ENCODE data around the gene DNAJC18. TPM values are rescaled to one million over a fixed set of nuclear protein-coding genes. Genes with fewer than 3 reads are reported as not detected.

Gene DNAJC18
- total RNA-seq, 1 experiment from 2014 or later = 16.7 TPM

GRCh38 chr5:139383275-139383992, 55.9 kb downstream of the DNAJC18 start, which contains the start of gene SLC23A1:
Gene SLC23A1, minus strand, starts transcription at chr5:139383297. Its CDS starts 44 bp downstream, at chr5:139383253.
- BruUV-seq (replicated peaks) = no TSS peak
- no peak for DNase-seq (ENCODE audit: low spot score)
- POLR2A ChIA-PET (ENCODE audit: low non-redundant PET) = interaction anchor here (0.6 kb wide), 1 partner anchor 430 kb away, joined by 5 read pairs; no protein-coding TSS in a partner anchor

DNA sequence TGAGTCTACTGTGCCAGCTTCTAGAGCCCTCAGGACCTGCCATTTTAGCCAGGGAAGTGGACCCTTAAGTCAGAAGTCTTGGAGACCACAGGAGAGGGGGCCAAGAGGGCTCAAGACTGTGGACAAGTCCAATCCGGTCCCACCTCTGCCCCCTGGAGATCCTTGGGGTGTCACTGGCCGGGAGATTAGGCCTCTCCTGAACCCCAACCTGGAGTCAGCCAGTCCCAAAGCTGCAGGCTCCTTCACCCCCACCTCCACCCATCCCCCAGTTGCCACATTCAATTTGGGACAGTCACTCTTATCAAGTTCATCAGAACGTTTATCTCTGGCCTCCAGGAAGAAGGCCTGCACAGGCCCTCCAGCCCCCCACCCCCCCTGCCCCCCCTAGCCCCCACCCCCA, 56.5 kb downstream of the DNAJC18 start:
- intact Hi-C loops (cut with micrococcal nuclease; ENCODE audit: unreplicated experiment) = no loop called here
- Histone ChIP-seq H3K27me3 (replicated peaks; ENCODE audit: insufficient read depth, low read depth, low read length, poor library complexity) (no peaks in the 10 kb centered on the region), H3K27ac (ENCODE audit: low read depth, low read length, poor library complexity, severe bottlenecking) (no peak overlapping the region), H3K36me3 (ENCODE audit: insufficient read depth, low read length, poor library complexity, severe bottlenecking) (no peaks in the 10 kb centered on the region), H3K4me3 (ENCODE audit: low read depth, low read length, poor library complexity, severe bottlenecking) (no peak overlapping the region), H3K4me1 (ENCODE audit: insufficient read depth, low read length, poor library complexity, severe bottlenecking) (peaks cover 4% of the 10 kb centered on the region), H3K9me3 (ENCODE audit: low read depth, low read length, poor library complexity, severe bottlenecking) (no peaks in the 10 kb centered on the region)
- CTCF ChIA-PET = no interaction called here
- no peak for TF ChIP-seq EZH2 (IDR thresholded peaks at IDR 0.05; ENCODE audit: borderline replicate concordance, low read depth, low read length, poor library complexity, severe bottlenecking)
- TF ChIP-seq, protein P1, sequence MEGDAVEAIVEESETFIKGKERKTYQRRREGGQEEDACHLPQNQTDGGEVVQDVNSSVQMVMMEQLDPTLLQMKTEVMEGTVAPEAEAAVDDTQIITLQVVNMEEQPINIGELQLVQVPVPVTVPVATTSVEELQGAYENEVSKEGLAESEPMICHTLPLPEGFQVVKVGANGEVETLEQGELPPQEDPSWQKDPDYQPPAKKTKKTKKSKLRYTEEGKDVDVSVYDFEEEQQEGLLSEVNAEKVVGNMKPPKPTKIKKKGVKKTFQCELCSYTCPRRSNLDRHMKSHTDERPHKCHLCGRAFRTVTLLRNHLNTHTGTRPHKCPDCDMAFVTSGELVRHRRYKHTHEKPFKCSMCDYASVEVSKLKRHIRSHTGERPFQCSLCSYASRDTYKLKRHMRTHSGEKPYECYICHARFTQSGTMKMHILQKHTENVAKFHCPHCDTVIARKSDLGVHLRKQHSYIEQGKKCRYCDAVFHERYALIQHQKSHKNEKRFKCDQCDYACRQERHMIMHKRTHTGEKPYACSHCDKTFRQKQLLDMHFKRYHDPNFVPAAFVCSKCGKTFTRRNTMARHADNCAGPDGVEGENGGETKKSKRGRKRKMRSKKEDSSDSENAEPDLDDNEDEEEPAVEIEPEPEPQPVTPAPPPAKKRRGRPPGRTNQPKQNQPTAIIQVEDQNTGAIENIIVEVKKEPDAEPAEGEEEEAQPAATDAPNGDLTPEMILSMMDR (conservative IDR thresholded peaks at IDR 0.05; ENCODE audit: low read depth, low read length) = no peak
- POLR2A ChIA-PET (ENCODE audit: low non-redundant PET) = no interaction called here
- no TSS peak for BruUV-seq (replicated peaks)
- no peak for DNase-seq (ENCODE audit: low spot score)

More at GRCh38 chr5:139383275-139383992, 55.9 kb downstream of the DNAJC18 start, which contains the start of gene SLC23A1:
- H3K27ac ChIP-seq (ENCODE audit: low read depth, low read length, poor library complexity, severe bottlenecking) = no peak within 1 kb of the TSS
- H3K4me3 ChIP-seq (ENCODE audit: low read depth, low read length, poor library complexity, severe bottlenecking) = no peak within 1 kb of the TSS
- CTCF ChIA-PET = no interaction called here
- intact Hi-C loops (cut with micrococcal nuclease; ENCODE audit: unreplicated experiment) = no loop called here
- H3K36me3 ChIP-seq (ENCODE audit: insufficient read depth, low read length, poor library complexity, severe bottlenecking) = no peaks in the 10 kb centered on the region
- no peaks in the 10 kb centered on the region for H3K27me3 ChIP-seq (replicated peaks; ENCODE audit: insufficient read depth, low read depth, low read length, poor library complexity)
- no peak for TF ChIP-seq EZH2 (IDR thresholded peaks at IDR 0.05; ENCODE audit: borderline replicate concordance, low read depth, low read length, poor library complexity, severe bottlenecking)
- H3K9me3 ChIP-seq (ENCODE audit: low read depth, low read length, poor library complexity, severe bottlenecking) = no peaks in the 10 kb centered on the region
- H3K4me1 ChIP-seq (ENCODE audit: insufficient read depth, low read length, poor library complexity, severe bottlenecking) = peaks cover 10% of the 10 kb centered on the region

GRCh38 chr5:139381837-139382761, 57.2 kb downstream of the DNAJC18 start:
- H3K27me3 ChIP-seq (replicated peaks; ENCODE audit: insufficient read depth, low read depth, low read length, poor library complexity) = no peaks in the 10 kb centered on the region
- H3K9me3 ChIP-seq (ENCODE audit: low read depth, low read length, poor library complexity, severe bottlenecking) = no peaks in the 10 kb centered on the region
- no peak overlapping the region for H3K27ac ChIP-seq (ENCODE audit: low read depth, low read length, poor library complexity, severe bottlenecking)
- ChIA-PET CTCF (no interaction called here), POLR2A (ENCODE audit: low non-redundant PET) (no interaction called here)
- BruUV-seq (replicated peaks) = no TSS peak
- no peak overlapping the region for H3K4me3 ChIP-seq (ENCODE audit: low read depth, low read length, poor library complexity, severe bottlenecking)
- intact Hi-C loops (cut with micrococcal nuclease; ENCODE audit: unreplicated experiment) = no loop called here
- no peak for TF ChIP-seq EZH2 (IDR thresholded peaks at IDR 0.05; ENCODE audit: borderline replicate concordance, low read depth, low read length, poor library complexity, severe bottlenecking)
- TF ChIP-seq, protein P1 (conservative IDR thresholded peaks at IDR 0.05; ENCODE audit: low read depth, low read length) = no peak
- no peaks in the 10 kb centered on the region for H3K4me1 ChIP-seq (ENCODE audit: insufficient read depth, low read length, poor library complexity, severe bottlenecking)
- no peaks in the 10 kb centered on the region for H3K36me3 ChIP-seq (ENCODE audit: insufficient read depth, low read length, poor library complexity, severe bottlenecking)
- DNase-seq (ENCODE audit: low spot score) = no peak

Measured in A673 (cell line).